H9 (cell line): ENCODE results near the gene SVOP. TPM values are rescaled to one million over a fixed set of nuclear protein-coding genes. Genes with fewer than 3 reads are reported as not detected.

ENCODE experiments used
- DNase-seq: peaks from one replicate; pipeline ENCODE4 v3.0.0-alpha.2; 2017
- H2AFZ ChIP-seq: one replicate; pipeline ENCODE4 v1.6.1; 2013; ENCODE audit warnings: mild to moderate bottlenecking, low read length, control low read depth, moderate library complexity
- H2AK5ac ChIP-seq: 2 replicates; pipeline ENCODE4 v1.6.1; 2013; ENCODE audit warnings: low read length, control low read depth, mixed read lengths; ENCODE audit not compliant: insufficient read length
- H2BK120ac ChIP-seq: one replicate; pipeline ENCODE4 v1.6.1; 2013; ENCODE audit warnings: low read depth, mild to moderate bottlenecking, low read length, control low read depth, inconsistent platforms; ENCODE audit not compliant: poor library complexity, severe bottlenecking
- H2BK12ac ChIP-seq: 2 replicates; pipeline ENCODE4 v1.6.1; 2013; ENCODE audit warnings: low read length, control low read depth, mixed read lengths, low read depth; ENCODE audit not compliant: insufficient read length
- H2BK15ac ChIP-seq: 2 replicates; pipeline ENCODE4 v1.6.1; 2013; ENCODE audit warnings: low read depth, low read length, control low read depth
- H2BK20ac ChIP-seq: one replicate; pipeline ENCODE4 v1.6.1; 2013; ENCODE audit warnings: low read depth, mild to moderate bottlenecking, low read length, control low read depth, inconsistent platforms; ENCODE audit not compliant: poor library complexity, severe bottlenecking
- H2BK5ac ChIP-seq: 2 replicates; pipeline ENCODE4 v1.6.1; 2013; ENCODE audit warnings: low read length, control low read depth, mixed read lengths; ENCODE audit not compliant: insufficient read length
- H3K14ac ChIP-seq: 2 replicates; pipeline ENCODE4 v1.6.1; 2013; ENCODE audit warnings: low read length, control low read depth; ENCODE audit not compliant: insufficient read depth
- H3K18ac ChIP-seq: 2 replicates; pipeline ENCODE4 v1.6.1; 2013; ENCODE audit warnings: low read depth, mild to moderate bottlenecking, mixed read lengths, low read length, control low read depth; ENCODE audit not compliant: insufficient read length
- H3K23ac ChIP-seq: 2 replicates; pipeline ENCODE4 v1.6.1; 2013; ENCODE audit warnings: low read length, control low read depth, mixed read lengths, low read depth; ENCODE audit not compliant: insufficient read length
- H3K23me2 ChIP-seq: 2 replicates; pipeline ENCODE4 v1.6.1; 2013; ENCODE audit warnings: low read depth, mild to moderate bottlenecking, mixed read lengths, low read length, control low read depth; ENCODE audit not compliant: insufficient read length, poor library complexity, severe bottlenecking
- H3K27ac ChIP-seq: 2 replicates; pipeline ENCODE4 v1.5.1; 2013; ENCODE audit warnings: low read length, control low read depth, mixed read lengths, low read depth; ENCODE audit not compliant: insufficient read length
- H3K27me3 ChIP-seq: 2 replicates; pipeline ENCODE4 v1.6.1; 2013; ENCODE audit warnings: low read length, control low read depth, inconsistent platforms; ENCODE audit not compliant: insufficient read depth
- H3K4ac ChIP-seq: 2 replicates; pipeline ENCODE4 v1.6.1; 2013; ENCODE audit warnings: low read depth, mild to moderate bottlenecking, control low read depth, inconsistent platforms, low read length, moderate library complexity
- H3K4me1 ChIP-seq: 2 replicates; pipeline ENCODE4 v1.6.1; 2013; ENCODE audit warnings: low read length, control low read depth, inconsistent platforms; ENCODE audit not compliant: insufficient read depth
- H3K4me2 ChIP-seq: 2 replicates; pipeline ENCODE4 v1.6.1; 2013; ENCODE audit warnings: low read length, control low read depth, mixed read lengths; ENCODE audit not compliant: insufficient read length, insufficient read depth
- H3K56ac ChIP-seq: 2 replicates; pipeline ENCODE4 v1.6.1; 2013; ENCODE audit warnings: low read depth, mild to moderate bottlenecking, mixed read lengths, low read length, control low read depth; ENCODE audit not compliant: insufficient read length
- H3K79me1 ChIP-seq: 2 replicates; pipeline ENCODE4 v1.6.1; 2013; ENCODE audit warnings: low read depth, mild to moderate bottlenecking, moderate library complexity, low read length, control low read depth, inconsistent platforms; ENCODE audit not compliant: insufficient read depth, poor library complexity, severe bottlenecking
- H3K79me2 ChIP-seq: 2 replicates; pipeline ENCODE4 v1.6.1; 2013; ENCODE audit warnings: low read length, control low read depth, inconsistent platforms; ENCODE audit not compliant: insufficient read depth
- H3K9ac ChIP-seq: 2 replicates; pipeline ENCODE4 v1.6.1; 2013; ENCODE audit warnings: low read length, control low read depth, mixed read lengths; ENCODE audit not compliant: insufficient read length; ENCODE audit errors: extremely low read depth
- H3K9me3 ChIP-seq: one replicate; pipeline ENCODE4 v1.6.1; 2013; ENCODE audit warnings: low read depth, low read length, inconsistent platforms; ENCODE audit not compliant: control insufficient read depth
- H3T11ph ChIP-seq: one replicate; pipeline ENCODE4 v1.6.1; 2013; ENCODE audit warnings: mild to moderate bottlenecking, low read length, control low read depth, inconsistent platforms
- H4K20me1 ChIP-seq: one replicate; pipeline ENCODE4 v1.6.1; 2013; ENCODE audit not compliant: control insufficient read depth, insufficient read length, insufficient read depth
- H4K5ac ChIP-seq: 2 replicates; pipeline ENCODE4 v1.6.1; 2013; ENCODE audit warnings: low read depth, mild to moderate bottlenecking, mixed read lengths, low read length, control low read depth; ENCODE audit not compliant: insufficient read length
- H4K8ac ChIP-seq: replicated peaks from 2 replicates; pipeline ENCODE4 v1.6.1; 2013; ENCODE audit warnings: low read length, control low read depth, mixed read lengths, low read depth; ENCODE audit not compliant: insufficient read length
- H4K91ac ChIP-seq: 2 replicates; pipeline ENCODE4 v1.6.1; 2013; ENCODE audit warnings: low read depth, mild to moderate bottlenecking, moderate library complexity, mixed read lengths, low read length, control low read depth; ENCODE audit not compliant: insufficient read length
- H3K27ac Mint-ChIP-seq, 3 experiments: 2 replicates in 2 of 3; 3 replicates in 1 of 3; pipeline ENCODE4 v1.8.0; 2020 to 2021; ENCODE audit warnings: mixed read lengths in 3 of 3, mild to moderate bottlenecking in 1 of 3, moderate library complexity in 1 of 3
- H3K27me3 Mint-ChIP-seq: 2 replicates; pipeline ENCODE4 v1.8.0; 2021; ENCODE audit warnings: low read depth, mild to moderate bottlenecking, moderate library complexity, mixed read lengths
- H3K36me3 Mint-ChIP-seq, 3 experiments: 2 replicates in 2 of 3; 3 replicates in 1 of 3; pipeline ENCODE4 v1.8.0; 2020 to 2021; ENCODE audit warnings: low read depth in 3 of 3, mixed read lengths in 3 of 3; ENCODE audit not compliant: insufficient read depth in 1 of 3
- H3K4me1 Mint-ChIP-seq, 2 experiments: 2 replicates each; pipeline ENCODE4 v1.8.0; 2020; ENCODE audit warnings: mixed read lengths in 2 of 2
- H3K4me3 Mint-ChIP-seq, 2 experiments: 2 replicates in 1 of 2; 3 replicates in 1 of 2; pipeline ENCODE4 v1.8.0; 2020 to 2021; ENCODE audit warnings: mild to moderate bottlenecking in 2 of 2, mixed read lengths in 2 of 2, moderate library complexity in 1 of 2
- H3K9me3 Mint-ChIP-seq, 2 experiments: 2 replicates in 1 of 2; 3 replicates in 1 of 2; pipeline ENCODE4 v1.8.0; 2020; ENCODE audit warnings: mild to moderate bottlenecking in 2 of 2, mixed read lengths in 2 of 2, moderate library complexity in 1 of 2
- WGBS: extraction: QIAGEN DNeasy Blood & Tissue Kit; methylation state at CpG from one replicate; pipeline ENCODE4 v1.1.7; 2013; ENCODE audit warnings: missing lambda C conversion rate, low lambda C conversion rate, mixed read lengths; ENCODE audit not compliant: insufficient read length; ENCODE audit errors: extremely low coverage; 5-methylcytosine and 5-hydroxymethylcytosine counted together
- total RNA-seq: library from RNA; stranded (reverse); gene quantifications from 2 replicates; pipeline ENCODE4 v1.2.1, GENCODE V29; 2021
- TF ChIP-seq, protein P1 (sequence below): fragments of 200-600 bp; sonication (generic); conservative IDR thresholded peaks from 3 replicates; pipeline ENCODE4 v1.8.0; 2021; ENCODE audit warnings: antibody characterized with exemption, mild to moderate bottlenecking

SVOP gene
- total RNA-seq, 1 experiment from 2014 or later = 0.15 TPM

DNA sequence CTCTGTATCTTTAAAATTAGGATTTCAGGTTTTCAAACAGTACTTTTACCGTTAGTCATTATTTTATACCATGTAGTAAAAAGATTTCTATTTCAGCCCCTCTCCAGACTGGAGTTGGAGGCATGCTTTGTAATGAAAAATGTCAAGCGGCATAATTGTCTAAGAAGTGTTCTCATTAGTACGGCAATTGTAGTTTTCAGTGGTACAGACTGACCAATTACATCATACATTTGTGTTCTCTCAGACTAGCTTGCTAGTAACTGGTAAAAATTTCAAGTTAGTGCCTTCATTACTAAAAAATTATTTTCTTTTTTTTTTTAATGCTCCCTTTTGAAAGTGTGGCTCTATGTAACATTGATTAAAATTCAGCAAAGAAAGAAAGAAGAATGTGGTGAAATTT lies 36.0 kb upstream of the SVOP start:
- no peak overlapping the region for H3K4me2 ChIP-seq
- H3K56ac ChIP-seq = no peak overlapping the region
- Mint-ChIP-seq H3K27me3 (no peaks in the 10 kb centered on the region), H3K36me3 (0 out of 7 replicates have a peak, but pooled peaks cover 0 to 4% (median 0%) of the 10 kb centered on the region in 3 experiments), H3K4me1 (peaks cover 12 to 14% of the 10 kb centered on the region in 2 experiments), H3K27ac (no peak overlapping the region), H3K9me3 (no peaks in the 10 kb centered on the region; a peak in 1 of 5 replicates), H3K4me3 (no peak overlapping the region)
- peaks cover 7% of the 10 kb centered on the region for H3K23me2 ChIP-seq
- no peak overlapping the region for H2BK15ac ChIP-seq
- H3K27me3 ChIP-seq = no peaks in the 10 kb centered on the region
- H4K20me1 ChIP-seq = no peaks in the 10 kb centered on the region
- no peak overlapping the region for H2BK120ac ChIP-seq
- H3K14ac ChIP-seq = no peak overlapping the region
- no peaks in the 10 kb centered on the region for H3K79me2 ChIP-seq
- H3K4ac ChIP-seq = no peak overlapping the region
- H3K9ac ChIP-seq = no peak overlapping the region
- no peak overlapping the region for H3T11ph ChIP-seq
- no peaks in the 10 kb centered on the region for H3K79me1 ChIP-seq
- no peak overlapping the region for H2AFZ ChIP-seq
- no CpG with 5 or more reads among the region's 3 CpGs for WGBS
- H4K8ac ChIP-seq = no peak overlapping the region
- TF ChIP-seq, protein P1, sequence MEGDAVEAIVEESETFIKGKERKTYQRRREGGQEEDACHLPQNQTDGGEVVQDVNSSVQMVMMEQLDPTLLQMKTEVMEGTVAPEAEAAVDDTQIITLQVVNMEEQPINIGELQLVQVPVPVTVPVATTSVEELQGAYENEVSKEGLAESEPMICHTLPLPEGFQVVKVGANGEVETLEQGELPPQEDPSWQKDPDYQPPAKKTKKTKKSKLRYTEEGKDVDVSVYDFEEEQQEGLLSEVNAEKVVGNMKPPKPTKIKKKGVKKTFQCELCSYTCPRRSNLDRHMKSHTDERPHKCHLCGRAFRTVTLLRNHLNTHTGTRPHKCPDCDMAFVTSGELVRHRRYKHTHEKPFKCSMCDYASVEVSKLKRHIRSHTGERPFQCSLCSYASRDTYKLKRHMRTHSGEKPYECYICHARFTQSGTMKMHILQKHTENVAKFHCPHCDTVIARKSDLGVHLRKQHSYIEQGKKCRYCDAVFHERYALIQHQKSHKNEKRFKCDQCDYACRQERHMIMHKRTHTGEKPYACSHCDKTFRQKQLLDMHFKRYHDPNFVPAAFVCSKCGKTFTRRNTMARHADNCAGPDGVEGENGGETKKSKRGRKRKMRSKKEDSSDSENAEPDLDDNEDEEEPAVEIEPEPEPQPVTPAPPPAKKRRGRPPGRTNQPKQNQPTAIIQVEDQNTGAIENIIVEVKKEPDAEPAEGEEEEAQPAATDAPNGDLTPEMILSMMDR = no peak
- no peak for DNase-seq
- no peaks in the 10 kb centered on the region; the same call in 1 of the 2 replicates for H3K4me1 ChIP-seq
- H2AK5ac ChIP-seq = no peak overlapping the region
- no peaks in the 10 kb centered on the region for H3K9me3 ChIP-seq
- H3K27ac ChIP-seq = no peak overlapping the region
- no peak overlapping the region for H2BK5ac ChIP-seq
- no peak overlapping the region for H4K5ac ChIP-seq
- H2BK12ac ChIP-seq = no peak overlapping the region
- no peak overlapping the region for H3K18ac ChIP-seq
- H3K23ac ChIP-seq = no peak overlapping the region
- H4K91ac ChIP-seq = no peak overlapping the region
- H2BK20ac ChIP-seq = no peak overlapping the region
